ENCODE results near the gene DMAC2L.

Gene DMAC2L

DNA sequence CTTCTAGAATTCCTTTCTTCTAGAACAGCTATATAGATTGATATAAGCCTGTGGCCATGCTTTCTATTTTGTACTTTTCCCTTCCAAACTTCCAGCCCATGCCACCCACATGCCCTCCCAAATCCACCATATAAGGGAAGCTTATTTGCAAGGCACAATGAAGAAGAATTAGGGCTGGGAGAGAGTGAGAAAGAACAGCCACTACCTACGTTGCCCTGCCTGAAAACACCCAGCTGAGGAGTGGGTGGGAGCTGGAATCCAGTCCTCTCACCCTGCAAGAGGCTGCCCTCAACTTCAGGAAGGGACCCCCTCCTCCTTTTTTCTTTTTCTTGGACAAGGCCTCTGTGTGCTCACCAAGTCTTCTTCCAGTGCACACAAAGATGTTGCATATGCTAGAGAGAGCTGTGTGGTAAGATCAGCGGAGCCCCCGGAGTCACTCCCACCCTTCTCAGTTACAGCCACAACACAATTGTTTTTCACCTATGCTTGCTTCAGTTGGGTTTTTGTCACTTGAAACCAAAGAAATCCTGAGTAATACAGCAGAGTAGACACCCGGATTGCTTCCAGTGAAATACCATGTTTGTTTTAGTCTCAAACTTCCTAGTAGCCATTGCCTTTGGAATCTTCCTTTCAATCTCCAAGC lies 45.8 kb downstream of the DMAC2L start:
- TF ChIP-seq, protein P1, sequence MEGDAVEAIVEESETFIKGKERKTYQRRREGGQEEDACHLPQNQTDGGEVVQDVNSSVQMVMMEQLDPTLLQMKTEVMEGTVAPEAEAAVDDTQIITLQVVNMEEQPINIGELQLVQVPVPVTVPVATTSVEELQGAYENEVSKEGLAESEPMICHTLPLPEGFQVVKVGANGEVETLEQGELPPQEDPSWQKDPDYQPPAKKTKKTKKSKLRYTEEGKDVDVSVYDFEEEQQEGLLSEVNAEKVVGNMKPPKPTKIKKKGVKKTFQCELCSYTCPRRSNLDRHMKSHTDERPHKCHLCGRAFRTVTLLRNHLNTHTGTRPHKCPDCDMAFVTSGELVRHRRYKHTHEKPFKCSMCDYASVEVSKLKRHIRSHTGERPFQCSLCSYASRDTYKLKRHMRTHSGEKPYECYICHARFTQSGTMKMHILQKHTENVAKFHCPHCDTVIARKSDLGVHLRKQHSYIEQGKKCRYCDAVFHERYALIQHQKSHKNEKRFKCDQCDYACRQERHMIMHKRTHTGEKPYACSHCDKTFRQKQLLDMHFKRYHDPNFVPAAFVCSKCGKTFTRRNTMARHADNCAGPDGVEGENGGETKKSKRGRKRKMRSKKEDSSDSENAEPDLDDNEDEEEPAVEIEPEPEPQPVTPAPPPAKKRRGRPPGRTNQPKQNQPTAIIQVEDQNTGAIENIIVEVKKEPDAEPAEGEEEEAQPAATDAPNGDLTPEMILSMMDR (IDR thresholded peaks at IDR 0.05): no peak

DNA sequence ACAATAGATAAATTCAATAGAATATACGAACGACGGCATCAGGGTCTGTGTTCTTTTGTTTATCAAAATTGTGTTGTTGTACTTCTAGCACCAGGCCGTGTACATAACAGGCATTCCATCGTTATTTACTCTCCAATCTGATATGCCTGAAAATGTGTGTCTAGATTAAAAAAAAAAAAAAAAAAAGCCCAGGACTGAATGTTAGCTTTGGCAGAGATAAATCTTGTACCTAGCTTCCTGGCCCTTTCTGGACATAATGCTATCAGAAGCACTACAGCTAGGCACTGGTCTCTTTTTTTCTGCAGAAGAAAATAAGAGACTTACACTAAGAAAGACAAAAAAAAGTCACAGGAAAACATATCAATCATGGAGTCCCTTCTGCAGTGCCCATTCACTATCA lies 47.5 kb downstream of the DMAC2L start:
- TF ChIP-seq, protein P1 (IDR thresholded peaks at IDR 0.05): no peak

DNA sequence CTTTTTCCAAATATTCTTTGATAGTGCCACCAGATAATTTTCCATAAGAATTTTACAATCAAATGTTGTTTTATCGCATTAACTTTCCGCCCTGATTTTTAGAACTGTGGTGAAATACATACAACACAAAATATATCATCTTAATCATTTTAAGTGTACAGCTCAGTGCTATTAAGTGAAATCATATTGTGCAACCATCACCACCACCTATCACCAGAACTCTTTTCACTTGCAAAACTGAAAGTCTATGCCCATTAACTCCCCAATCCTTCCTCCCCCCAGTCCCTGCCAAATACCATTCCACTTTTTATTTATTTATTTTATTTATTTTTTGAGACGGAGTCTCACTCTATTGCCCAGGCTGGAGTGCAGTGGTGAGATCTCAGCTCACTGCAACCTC lies 48.0 kb downstream of the DMAC2L start:
- TF ChIP-seq, protein P1 (IDR thresholded peaks at IDR 0.05): no peak

DNA sequence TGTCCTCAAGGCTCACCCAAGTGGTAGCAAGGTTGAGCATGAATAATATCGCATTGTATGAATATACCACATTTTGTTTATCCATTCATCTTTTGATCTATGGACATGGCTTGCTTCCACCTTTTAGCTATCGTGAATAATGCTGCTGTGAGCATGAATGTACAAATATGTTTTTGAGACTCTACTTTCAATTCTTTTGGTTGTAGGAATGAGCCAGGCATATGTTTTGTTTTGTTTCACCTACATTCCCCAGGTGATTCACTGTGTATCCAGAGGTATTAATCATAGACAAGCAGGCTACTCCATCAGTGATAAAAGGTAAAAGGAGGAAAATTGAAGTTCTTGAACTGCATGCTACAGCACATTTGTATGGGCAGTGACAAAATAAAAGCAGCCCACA lies 48.7 kb downstream of the DMAC2L start:
- TF ChIP-seq, protein P1 (IDR thresholded peaks at IDR 0.05): no peak

DNA sequence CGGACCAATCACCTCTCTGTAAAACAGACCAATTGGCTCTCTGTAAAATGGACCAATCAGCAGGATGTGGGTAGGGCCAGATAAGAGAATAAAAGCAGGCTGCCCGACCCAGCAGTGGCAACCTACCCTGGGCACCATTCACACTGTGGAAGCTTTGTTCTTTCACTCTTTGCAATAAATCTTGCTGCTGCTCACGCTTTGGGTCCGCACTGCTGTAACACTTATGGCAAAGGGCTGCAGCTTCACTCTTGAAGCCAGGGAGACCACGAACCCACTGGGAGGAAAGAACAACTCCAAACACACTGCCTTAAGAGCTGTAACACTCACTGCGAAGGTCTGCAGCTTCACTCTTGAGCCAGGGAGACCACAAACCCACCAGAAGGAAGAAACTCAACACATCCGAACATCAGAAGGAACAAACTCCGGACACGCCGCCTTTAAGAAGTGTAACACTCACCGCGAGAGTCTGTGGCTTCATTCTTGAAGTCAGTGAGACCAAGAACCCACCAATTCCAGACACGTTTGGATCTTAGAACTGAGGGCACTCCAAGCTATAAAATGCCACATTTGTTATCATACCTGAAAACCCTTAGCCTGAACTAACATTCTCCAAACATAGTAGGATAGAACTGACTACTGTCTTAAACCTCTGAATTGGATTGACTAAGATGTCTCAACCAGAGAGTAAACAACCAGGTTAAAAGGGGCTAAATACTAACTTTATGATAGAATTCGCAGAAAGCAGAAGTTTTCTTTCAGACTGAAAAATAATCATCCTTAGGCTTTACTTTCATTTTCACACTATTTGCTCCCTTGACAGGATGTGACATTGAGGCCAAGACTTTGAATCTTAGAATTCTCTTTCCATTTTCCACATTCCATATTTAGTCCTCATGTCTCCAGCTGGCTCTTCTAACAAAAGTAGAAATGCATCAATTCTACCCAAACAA lies 50.9 kb downstream of the DMAC2L start:
- TF ChIP-seq, protein P1 (IDR thresholded peaks at IDR 0.05): no peak

DNA sequence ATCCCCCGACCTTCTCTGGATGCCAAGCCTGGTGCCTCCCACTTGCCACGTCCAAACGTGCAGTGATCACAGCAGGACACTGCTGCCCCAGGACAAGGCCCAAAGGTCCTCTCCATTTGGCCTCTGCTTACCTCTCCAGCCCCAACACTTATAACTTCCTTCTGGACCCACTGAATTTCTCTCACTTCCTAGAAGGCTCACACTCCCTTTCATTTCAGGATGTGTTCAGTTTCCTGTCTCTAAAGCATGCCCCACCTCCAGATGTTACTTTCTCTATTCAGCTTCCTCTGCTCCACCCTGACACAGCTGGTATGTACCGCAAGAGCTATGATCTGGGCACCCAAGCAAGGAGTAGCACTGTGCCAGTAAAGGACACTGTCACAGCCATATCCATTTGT lies 51.6 kb downstream of the DMAC2L start:
- TF ChIP-seq, protein P1 (IDR thresholded peaks at IDR 0.05): no peak

DNA sequence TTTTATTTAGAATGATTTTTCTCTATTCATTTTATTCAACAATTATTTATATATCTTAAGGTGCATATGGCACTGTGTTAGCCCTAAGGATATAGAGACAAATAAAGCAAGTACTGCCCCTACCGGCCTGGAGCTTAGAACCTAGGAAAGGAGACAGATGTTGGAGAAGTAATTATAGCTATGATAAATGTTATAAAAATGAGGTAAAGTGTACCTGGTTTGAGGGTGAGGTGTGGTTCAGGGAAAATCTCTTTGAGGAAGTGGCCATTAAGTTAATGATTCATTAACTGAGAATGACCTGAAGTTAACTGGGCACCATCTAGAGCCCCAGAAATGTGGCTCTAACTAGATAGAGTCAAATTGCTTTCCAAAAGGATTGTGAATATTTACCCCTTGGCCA lies 52.7 kb downstream of the DMAC2L start:
- TF ChIP-seq, protein P1 (IDR thresholded peaks at IDR 0.05): no peak

Measured in LNCAP (cell line).